ENCODE measurements around the gene TULP1.

TULP1 gene

DNA sequence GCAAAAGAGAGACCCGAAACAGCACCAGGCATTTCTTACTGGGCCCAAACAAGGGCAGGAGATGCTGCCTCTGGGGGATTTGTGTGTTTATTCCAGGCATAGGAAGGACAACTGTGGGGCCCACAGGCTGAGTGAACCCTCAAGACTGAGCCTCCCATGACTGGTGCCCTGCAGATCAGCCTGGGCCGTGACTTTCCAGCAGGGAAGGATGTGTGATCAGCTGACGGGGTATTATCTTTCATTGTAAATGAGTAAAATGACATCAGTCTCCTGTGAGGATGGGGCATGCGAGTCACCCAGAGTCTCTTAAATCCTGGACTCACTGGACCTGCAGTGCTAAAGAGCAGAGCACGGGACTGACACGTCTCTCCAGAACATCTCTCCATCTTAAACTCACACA, 11.9 kb downstream of the TULP1 start:
- H3K27me3 ChIP-seq (ENCODE audit: insufficient read depth, poor library complexity, severe bottlenecking), result no peaks in the 10 kb centered on the region
- DNase-seq (ENCODE audit: low spot score) (no peak), ATAC-seq (ENCODE audit: low read depth) (peak; percentile 20; the same call in 2 of the 3 replicates)
- H3K4me3 ChIP-seq (ENCODE audit: severe bottlenecking), result no peak overlapping the region
- H3K36me3 ChIP-seq (ENCODE audit: low read depth), result no peaks in the 10 kb centered on the region
- H3K9me3 ChIP-seq (ENCODE audit: severe bottlenecking), result no peaks in the 10 kb centered on the region
- TF ChIP-seq, protein P1, sequence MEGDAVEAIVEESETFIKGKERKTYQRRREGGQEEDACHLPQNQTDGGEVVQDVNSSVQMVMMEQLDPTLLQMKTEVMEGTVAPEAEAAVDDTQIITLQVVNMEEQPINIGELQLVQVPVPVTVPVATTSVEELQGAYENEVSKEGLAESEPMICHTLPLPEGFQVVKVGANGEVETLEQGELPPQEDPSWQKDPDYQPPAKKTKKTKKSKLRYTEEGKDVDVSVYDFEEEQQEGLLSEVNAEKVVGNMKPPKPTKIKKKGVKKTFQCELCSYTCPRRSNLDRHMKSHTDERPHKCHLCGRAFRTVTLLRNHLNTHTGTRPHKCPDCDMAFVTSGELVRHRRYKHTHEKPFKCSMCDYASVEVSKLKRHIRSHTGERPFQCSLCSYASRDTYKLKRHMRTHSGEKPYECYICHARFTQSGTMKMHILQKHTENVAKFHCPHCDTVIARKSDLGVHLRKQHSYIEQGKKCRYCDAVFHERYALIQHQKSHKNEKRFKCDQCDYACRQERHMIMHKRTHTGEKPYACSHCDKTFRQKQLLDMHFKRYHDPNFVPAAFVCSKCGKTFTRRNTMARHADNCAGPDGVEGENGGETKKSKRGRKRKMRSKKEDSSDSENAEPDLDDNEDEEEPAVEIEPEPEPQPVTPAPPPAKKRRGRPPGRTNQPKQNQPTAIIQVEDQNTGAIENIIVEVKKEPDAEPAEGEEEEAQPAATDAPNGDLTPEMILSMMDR (IDR thresholded peaks at IDR 0.05; ENCODE audit: poor library complexity, severe bottlenecking), result no peak
- H3K4me1 ChIP-seq (ENCODE audit: insufficient read depth, poor library complexity, severe bottlenecking), result no peaks in the 10 kb centered on the region
- H3K27ac ChIP-seq (ENCODE audit: poor library complexity, severe bottlenecking), result no peak overlapping the region

DNA sequence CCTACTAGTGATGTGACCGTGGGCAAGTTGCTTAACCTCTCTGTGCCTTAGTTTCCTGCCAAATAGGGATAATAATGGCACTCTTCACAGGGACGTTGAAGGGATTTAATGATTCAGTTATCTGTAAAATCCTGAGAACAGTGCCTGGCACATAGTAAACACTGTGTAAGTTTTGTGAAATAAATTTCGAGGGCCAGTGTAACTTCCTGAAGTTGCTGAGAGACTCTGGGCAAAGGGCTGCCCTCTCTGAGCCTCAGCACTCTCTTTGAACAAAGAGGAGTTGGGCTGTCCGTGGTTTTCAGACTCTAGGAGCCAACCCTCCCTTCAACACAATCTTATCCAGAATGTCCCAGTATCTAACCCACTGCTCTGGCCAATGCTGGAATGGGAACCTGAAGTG, 13.3 kb downstream of the TULP1 start:
- TF ChIP-seq, protein P1 (IDR thresholded peaks at IDR 0.05; ENCODE audit: poor library complexity, severe bottlenecking), result no peak
- DNase-seq (ENCODE audit: low spot score), result no peak
- H3K4me1 ChIP-seq (ENCODE audit: insufficient read depth, poor library complexity, severe bottlenecking), result no peaks in the 10 kb centered on the region

DNA sequence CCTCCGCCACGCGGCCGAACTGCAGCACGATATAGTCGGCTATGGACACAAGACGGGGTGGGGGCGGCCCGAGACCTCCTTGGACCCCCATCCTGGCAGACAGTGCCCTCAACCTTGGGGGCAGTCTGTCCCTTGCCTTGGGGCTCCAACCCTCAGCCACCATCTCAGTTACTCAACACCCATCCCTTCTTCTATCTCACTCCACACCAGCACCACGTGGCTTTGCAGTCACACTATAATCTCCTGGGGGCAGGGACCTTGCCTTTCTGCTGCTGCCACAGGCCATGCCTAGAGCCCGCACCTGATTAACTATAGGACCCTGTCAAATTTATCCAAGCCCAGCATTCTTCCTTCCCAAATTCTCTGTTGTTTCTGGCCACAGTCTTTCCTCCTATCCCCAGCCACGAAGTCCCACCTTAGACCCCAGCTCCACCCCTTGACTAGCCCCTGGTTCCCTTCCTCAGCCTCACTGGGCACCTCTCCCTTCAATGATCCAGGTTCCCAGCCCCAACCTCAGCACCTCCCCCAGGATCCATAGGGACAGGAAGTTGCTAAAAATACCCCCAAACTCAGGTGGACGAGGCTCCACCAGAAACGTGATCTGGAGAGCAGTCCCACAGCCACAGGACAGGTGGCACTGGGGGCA, 14.2 kb downstream of the TULP1 start:
- no peaks in the 10 kb centered on the region for H3K9me3 ChIP-seq (ENCODE audit: severe bottlenecking)
- DNase-seq (ENCODE audit: low spot score), result peak; percentile 64
- H3K27me3 ChIP-seq (ENCODE audit: insufficient read depth, poor library complexity, severe bottlenecking), result no peaks in the 10 kb centered on the region
- peak overlapping the region; percentile 96 for H3K27ac ChIP-seq (ENCODE audit: poor library complexity, severe bottlenecking)
- H3K4me3 ChIP-seq (ENCODE audit: severe bottlenecking), result peak overlapping the region; percentile 88
- no peak for ATAC-seq (ENCODE audit: low read depth)
- TF ChIP-seq, protein P1 (IDR thresholded peaks at IDR 0.05; ENCODE audit: poor library complexity, severe bottlenecking), result no peak
- H3K4me1 ChIP-seq (ENCODE audit: insufficient read depth, poor library complexity, severe bottlenecking), result no peaks in the 10 kb centered on the region
- H3K36me3 ChIP-seq (ENCODE audit: low read depth), result no peaks in the 10 kb centered on the region

More for the DNA sequence above, 13.3 kb downstream of the TULP1 start:
- Histone ChIP-seq H3K27me3 (ENCODE audit: insufficient read depth, poor library complexity, severe bottlenecking) (no peaks in the 10 kb centered on the region), H3K36me3 (ENCODE audit: low read depth) (no peaks in the 10 kb centered on the region), H3K27ac (ENCODE audit: poor library complexity, severe bottlenecking) (no peak overlapping the region), H3K4me3 (ENCODE audit: severe bottlenecking) (no peak overlapping the region), H3K9me3 (ENCODE audit: severe bottlenecking) (no peaks in the 10 kb centered on the region)
- ATAC-seq (ENCODE audit: low read depth), result no peak

DNA sequence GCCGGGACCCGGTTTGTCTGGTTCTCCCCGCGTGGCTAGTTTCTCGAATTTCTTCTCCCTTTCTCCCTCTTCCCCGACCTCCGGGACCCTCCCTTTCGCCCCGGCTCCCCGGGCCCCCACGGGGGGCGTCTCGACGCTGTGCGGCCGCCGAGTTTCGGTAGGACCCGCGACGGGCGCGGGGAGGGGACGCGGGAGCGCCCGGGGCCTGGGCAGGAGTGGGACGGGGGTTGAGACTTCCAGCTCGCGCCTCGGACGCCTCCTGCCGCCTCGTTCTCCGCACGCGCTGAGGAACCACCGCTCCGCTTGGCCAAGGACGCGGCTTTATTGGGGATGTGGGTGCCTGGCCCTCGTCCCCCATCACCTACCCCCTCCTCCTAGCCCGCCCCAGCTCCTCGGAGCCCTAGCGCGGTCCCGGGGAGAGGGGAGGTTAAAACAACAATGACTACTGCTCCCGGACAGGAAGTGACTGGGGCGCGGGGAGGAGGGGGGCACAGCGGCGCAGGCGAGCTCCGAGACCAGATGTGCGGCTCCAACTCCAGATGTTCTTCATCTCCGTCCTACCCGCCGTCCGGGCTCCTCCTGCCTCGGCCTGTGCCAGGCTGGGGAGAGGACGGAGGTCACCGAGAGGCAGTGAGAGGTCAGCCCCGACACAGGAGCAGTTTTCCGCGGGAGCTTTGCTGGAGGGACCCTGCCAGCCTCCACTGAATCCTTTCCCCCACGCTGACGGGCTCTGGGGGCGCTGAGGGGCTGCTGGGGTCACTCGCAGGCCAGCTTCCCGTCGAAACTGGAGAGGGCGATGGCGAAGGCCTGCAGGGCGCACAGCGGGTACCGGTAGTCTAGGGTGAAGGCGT, 14.9 kb downstream of the TULP1 start:
- peak overlapping the region; percentile 96 for H3K27ac ChIP-seq (ENCODE audit: poor library complexity, severe bottlenecking)
- ATAC-seq (ENCODE audit: low read depth), result peak; percentile 53
- no peaks in the 10 kb centered on the region for H3K9me3 ChIP-seq (ENCODE audit: severe bottlenecking)
- DNase-seq (ENCODE audit: low spot score), result peak; percentile 78
- H3K27me3 ChIP-seq (ENCODE audit: insufficient read depth, poor library complexity, severe bottlenecking), result no peaks in the 10 kb centered on the region
- TF ChIP-seq, protein P1 (IDR thresholded peaks at IDR 0.05; ENCODE audit: poor library complexity, severe bottlenecking), result peak; percentile 3
- peak overlapping the region; percentile 88 for H3K4me3 ChIP-seq (ENCODE audit: severe bottlenecking)
- no peaks in the 10 kb centered on the region for H3K36me3 ChIP-seq (ENCODE audit: low read depth)
- H3K4me1 ChIP-seq (ENCODE audit: insufficient read depth, poor library complexity, severe bottlenecking), result no peaks in the 10 kb centered on the region
